Brain microvascular endothelial cell (primary cell): ENCODE data around the gene SLC25A47.

Experiments used
- DNase-seq: peaks from one replicate; pipeline ENCODE4 v3.0.0-alpha.2; 2020
- H3K27ac ChIP-seq: fragments of 250-450 bp; sonication (Bioruptor Pico); 2 replicates; pipeline ENCODE4 v1.5.1; 2020; ENCODE audit warnings: mild to moderate bottlenecking, moderate library complexity
- H3K27me3 ChIP-seq: fragments of 250-450 bp; sonication (Bioruptor Pico); replicated peaks from 2 replicates; pipeline ENCODE4 v1.5.1; 2020; ENCODE audit warnings: mild to moderate bottlenecking
- H3K36me3 ChIP-seq: fragments of 250-450 bp; sonication (Bioruptor Pico); replicated peaks from 2 replicates; pipeline ENCODE4 v1.5.1; 2020; ENCODE audit warnings: mild to moderate bottlenecking
- H3K4me3 ChIP-seq: 2 replicates; pipeline ENCODE4 v1.5.1; 2011; ENCODE audit warnings: low read depth, mild to moderate bottlenecking, control low read depth, low read length, moderate library complexity
- CTCF ChIP-seq: IDR thresholded peaks from 2 replicates; pipeline ENCODE4 v1.5.1; 2011; ENCODE audit warnings: low read depth, mild to moderate bottlenecking, moderate library complexity, low read length, control low read depth, inconsistent platforms; ENCODE audit errors: missing control alignments
- in situ Hi-C: cut with HindIII; loops from 2 replicates; pipeline ENCODE4 v1.10.0; 2017; ENCODE audit warnings: low sequenced_read_pairs, low pct_ligation_motif_present

The SLC25A47 gene

GRCh38 chr14:100323121-100323941 is at the start of gene SLC25A47:
Gene SLC25A47 (plus strand): TSS chr14:100323339. CDS start chr14:100323415, 76 bp downstream.
- TF ChIP-seq CTCF, result no peak
- no peak for DNase-seq
- Histone ChIP-seq H3K4me3 (no peak within 1 kb of the TSS), H3K27ac (no peak within 1 kb of the TSS), H3K36me3 (no peaks in the 10 kb centered on the region), H3K27me3 (no peaks in the 10 kb centered on the region)
- in situ Hi-C loops, result no loop called here

- in situ Hi-C loops, result no loop called here
- TF ChIP-seq CTCF, result no peak
These were observed 48.9 kb upstream of the SLC25A47 start for GRCh38 chr14:100274250-100274649.

GRCh38 chr14:100275214-100275613 is 47.9 kb upstream of the SLC25A47 start:
- in situ Hi-C loops, result no loop called here
- Histone ChIP-seq H3K4me3 (no peak overlapping the region), H3K27ac (no peak overlapping the region), H3K27me3 (no peaks in the 10 kb centered on the region), H3K36me3 (peaks cover 2% of the 10 kb centered on the region)
- TF ChIP-seq CTCF, result no peak
- DNase-seq, result no peak

More at GRCh38 chr14:100274250-100274649, 48.9 kb upstream of the SLC25A47 start:
- no peaks in the 10 kb centered on the region for H3K27me3 ChIP-seq
- no peak overlapping the region for H3K27ac ChIP-seq
- no peak for DNase-seq
- H3K4me3 ChIP-seq, result no peak overlapping the region
- peaks cover 2% of the 10 kb centered on the region for H3K36me3 ChIP-seq

- TF ChIP-seq CTCF, result peak; percentile 45
- in situ Hi-C loops, result no loop called here
- Histone ChIP-seq H3K4me3 (no peak overlapping the region), H3K27me3 (no peaks in the 10 kb centered on the region), H3K27ac (no peak overlapping the region), H3K36me3 (peaks cover 2% of the 10 kb centered on the region)
- DNase-seq, result peak; percentile 63
These were observed 44.4 kb upstream of the SLC25A47 start for GRCh38 chr14:100278702-100279101.

- no peak for DNase-seq
- Histone ChIP-seq H3K27ac (no peak overlapping the region), H3K27me3 (no peaks in the 10 kb centered on the region), H3K4me3 (no peak overlapping the region), H3K36me3 (peaks cover 2% of the 10 kb centered on the region)
- no peak for TF ChIP-seq CTCF
- in situ Hi-C loops, result no loop called here
These were observed 44.0 kb upstream of the SLC25A47 start for GRCh38 chr14:100279133-100279532.
